22Rv1 (cell line): Measurements from ENCODE around the gene HELZ.

Experiments used
- CTCF ChIP-seq: fragments of 450-650 bp; IDR thresholded peaks from 2 replicates; pipeline ENCODE4 v1.5.1; 2017; ENCODE audit warnings: mild to moderate bottlenecking
- ZFX ChIP-seq: fragments of 450-650 bp; IDR thresholded peaks from 2 replicates; pipeline ENCODE4 v1.6.1; 2017; ENCODE audit warnings: antibody characterized with exemption, borderline replicate concordance

- TF ChIP-seq CTCF (no peak), ZFX (no peak)
Observed at GRCh38 chr17:67208232-67208631, 36.8 kb downstream of the HELZ start.
